Keratinocyte (primary cell): ENCODE data around the gene SLC7A11.

Source experiments
- CTCF ChIP-seq, 3 experiments: IDR thresholded peaks in 1 of 3; conservative IDR thresholded peaks in 1 of 3; optimal IDR thresholded peaks in 1 of 3; 2 replicates in 2 of 3; 3 replicates in 1 of 3; pipeline versions ENCODE3 to v1.5.1; 2011; ENCODE audit warnings: low read length in 3 of 3, mild to moderate bottlenecking in 3 of 3, moderate library complexity in 2 of 3, control low read depth in 1 of 3, inconsistent platforms in 1 of 3; ENCODE audit not compliant: insufficient read depth in 2 of 3; ENCODE audit errors: extremely low read depth in 1 of 3
- EZH2 ChIP-seq: IDR thresholded peaks from one replicate; pipeline ENCODE4 v1.6.1; 2012; ENCODE audit warnings: inconsistent platforms, mild to moderate bottlenecking, low read length, moderate library complexity

DNA sequence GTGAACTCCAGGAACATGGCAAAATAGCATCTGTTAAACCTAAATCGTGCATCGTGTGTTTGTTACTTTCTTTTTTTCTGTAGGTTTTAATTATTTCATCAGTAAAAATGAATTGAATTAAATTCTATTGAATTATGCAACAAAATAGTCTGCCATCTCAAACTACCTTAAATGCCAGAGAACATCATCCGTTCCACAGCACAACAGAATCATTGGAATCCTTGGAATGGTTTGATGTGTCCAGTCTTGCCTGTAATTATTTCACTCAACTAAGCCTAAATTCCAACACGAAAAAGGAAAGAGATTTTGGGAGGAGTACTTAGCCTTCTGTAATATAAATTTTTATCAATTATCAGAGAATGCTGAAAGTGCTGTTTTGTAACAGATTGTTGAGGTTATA, 17.1 kb upstream of the SLC7A11 start:
- TF ChIP-seq CTCF (optimal IDR thresholded peaks at IDR 0.05 in 1 of 3, IDR thresholded peaks at IDR 0.05 in 1 of 3, conservative IDR thresholded peaks at IDR 0.05 in 1 of 3; ENCODE audit: extremely low read depth in 1 of 3, insufficient read depth in 2 of 3, low read length in 3 of 3) (no peak), EZH2 (no peak)
